ENCODE data around the gene CPE. TPM values are rescaled to one million over a fixed set of nuclear protein-coding genes. Genes with fewer than 3 reads are reported as not detected.

The CPE gene
- total and polyA plus RNA-seq, 2 experiments from 2014 or later = 53.9 to 77.9 TPM

DNA sequence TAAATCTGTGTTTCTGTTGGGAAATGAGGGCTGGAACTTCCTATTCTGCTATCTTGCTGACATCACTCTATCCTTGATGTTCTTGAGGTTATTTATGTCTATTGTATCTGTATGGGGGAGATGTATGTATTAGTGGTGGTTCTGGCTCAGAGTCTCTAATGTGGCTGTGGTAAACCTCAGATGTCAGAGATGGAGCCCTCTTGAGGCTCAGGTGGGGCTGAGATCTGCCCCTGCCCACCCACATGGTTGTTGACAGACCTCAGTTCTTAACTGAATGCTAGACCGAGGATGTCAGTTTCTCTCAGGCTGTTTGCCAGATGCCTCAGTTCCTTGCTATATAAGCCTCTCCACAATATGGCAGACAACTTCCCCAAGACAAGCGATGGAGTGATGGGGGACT, 3.3 kb upstream of the CPE start:
- no peaks in the 10 kb centered on the region for H3K79me2 ChIP-seq (ENCODE audit: insufficient read depth)
- H3K27me3 ChIP-seq (replicated peaks; ENCODE audit: insufficient read depth) = no peaks in the 10 kb centered on the region
- H3K4me3 ChIP-seq = no peak overlapping the region
- H3K27ac ChIP-seq = no peak overlapping the region
- WGBS, 2 experiments (ENCODE audit: low coverage in 1 of 2, low lambda C conversion rate in 2 of 2, missing lambda C conversion rate in 2 of 2) = 61 to 89% methylated on average over 2 of the region's 2 CpGs
- 0 out of 2 replicates have a peak, but pooled peaks cover 4% of the 10 kb centered on the region for H3K4me1 ChIP-seq (ENCODE audit: insufficient read depth)
- no peaks in the 10 kb centered on the region; the same call in 1 of the 2 replicates for H3F3A ChIP-seq (ENCODE audit: insufficient read depth)
- H3K4me2 ChIP-seq (ENCODE audit: unreplicated experiment) = no peak overlapping the region
- H4K20me1 ChIP-seq (ENCODE audit: insufficient read depth) = no peaks in the 10 kb centered on the region
- H3K36me3 ChIP-seq (ENCODE audit: low read depth) = no peaks in the 10 kb centered on the region
- in situ Hi-C loops (cut with MboI) = no loop called here
- DNase-seq = no peak
- TF ChIP-seq EZH2 (IDR thresholded peaks at IDR 0.05; ENCODE audit: insufficient read depth, poor library complexity, severe bottlenecking) = no peak
- TF ChIP-seq EZH2phosphoT487 (IDR thresholded peaks at IDR 0.05; ENCODE audit: insufficient read depth, low read depth) = no peak
- no peaks in the 10 kb centered on the region for H3K9me3 ChIP-seq (ENCODE audit: low read depth)
- H3K9me2 ChIP-seq (ENCODE audit: insufficient read depth) = no peaks in the 10 kb centered on the region
- no peak overlapping the region for H3K9ac ChIP-seq
- no peak overlapping the region for H2AFZ ChIP-seq

DNA sequence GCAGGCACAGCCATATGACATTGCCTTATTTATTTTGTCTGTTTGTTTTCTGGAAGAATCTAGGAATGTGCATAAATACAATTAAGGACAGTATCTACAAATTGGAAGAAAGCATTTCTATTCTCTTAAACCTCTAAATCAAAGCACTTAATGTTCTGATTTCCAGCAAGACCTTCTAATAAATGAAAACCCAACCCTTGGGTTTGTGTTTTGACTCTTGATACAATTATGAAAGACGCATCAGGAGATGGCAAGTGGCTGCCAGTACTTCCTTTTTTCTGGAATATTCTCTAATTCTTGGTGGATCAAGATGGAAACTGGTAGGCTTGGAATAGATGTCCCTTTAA, 437 bp upstream of the CPE start:
- in situ Hi-C loops (cut with MboI) = no loop called here
- Histone ChIP-seq H2AFZ (peak overlapping the region; percentile 97), H3K27me3 (replicated peaks; ENCODE audit: insufficient read depth) (no peaks in the 10 kb centered on the region), H3K9ac (peak overlapping the region; percentile 75), H3K36me3 (ENCODE audit: low read depth) (no peaks in the 10 kb centered on the region), H3K4me1 (ENCODE audit: insufficient read depth) (0 out of 2 replicates have a peak, but pooled peaks cover 4% of the 10 kb centered on the region), H3F3A (ENCODE audit: insufficient read depth) (no peaks in the 10 kb centered on the region; the same call in 1 of the 2 replicates), H3K9me2 (ENCODE audit: insufficient read depth) (no peaks in the 10 kb centered on the region), H3K79me2 (ENCODE audit: insufficient read depth) (no peaks in the 10 kb centered on the region), H3K4me3 (peak overlapping the region; percentile 87), H3K27ac (peak overlapping the region; percentile 47), H3K9me3 (ENCODE audit: low read depth) (no peaks in the 10 kb centered on the region), H3K4me2 (ENCODE audit: unreplicated experiment) (peak overlapping the region; percentile 84), H4K20me1 (ENCODE audit: insufficient read depth) (no peaks in the 10 kb centered on the region)
- 10 to 13% methylated on average over 1 of the region's 1 CpG for WGBS, 2 experiments (ENCODE audit: low coverage in 1 of 2, low lambda C conversion rate in 2 of 2, missing lambda C conversion rate in 2 of 2)
- no peak for TF ChIP-seq EZH2 (IDR thresholded peaks at IDR 0.05; ENCODE audit: insufficient read depth, poor library complexity, severe bottlenecking)
- TF ChIP-seq EZH2phosphoT487 (IDR thresholded peaks at IDR 0.05; ENCODE audit: insufficient read depth, low read depth) = no peak
- DNase-seq = no peak

DNA sequence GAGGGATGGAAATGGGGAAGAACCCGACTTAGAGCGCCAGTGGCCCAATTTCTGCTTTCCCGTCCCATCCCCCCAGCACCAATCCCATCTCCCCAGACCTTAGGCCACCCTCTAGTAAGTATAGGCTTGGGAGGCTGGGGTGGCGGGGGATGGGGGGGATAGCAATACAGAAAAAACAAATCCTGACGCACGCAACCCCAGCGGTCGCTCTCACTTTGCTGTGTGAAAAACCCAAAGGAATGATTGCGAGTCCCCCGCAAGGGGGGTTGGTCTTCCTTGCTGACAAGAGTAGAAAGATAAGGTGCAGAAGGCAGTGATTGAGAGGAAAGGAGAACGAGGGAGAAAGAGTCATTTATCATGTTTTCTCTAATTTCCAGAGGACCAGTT, 863 bp downstream of the CPE start:
- no peaks in the 10 kb centered on the region for H3K36me3 ChIP-seq (ENCODE audit: low read depth)
- H3K4me2 ChIP-seq (ENCODE audit: unreplicated experiment) = peak overlapping the region; percentile 84
- TF ChIP-seq EZH2phosphoT487 (IDR thresholded peaks at IDR 0.05; ENCODE audit: insufficient read depth, low read depth) (no peak), EZH2 (IDR thresholded peaks at IDR 0.05; ENCODE audit: insufficient read depth, poor library complexity, severe bottlenecking) (no peak)
- in situ Hi-C loops (cut with MboI) = no loop called here
- DNase-seq = peak; percentile 16
- no peaks in the 10 kb centered on the region for H3K27me3 ChIP-seq (replicated peaks; ENCODE audit: insufficient read depth)
- H4K20me1 ChIP-seq (ENCODE audit: insufficient read depth) = no peaks in the 10 kb centered on the region
- 0 out of 2 replicates have a peak, but pooled peaks cover 9% of the 10 kb centered on the region for H3K4me1 ChIP-seq (ENCODE audit: insufficient read depth)
- H3F3A ChIP-seq (ENCODE audit: insufficient read depth) = no peaks in the 10 kb centered on the region; the same call in 1 of the 2 replicates
- H3K9ac ChIP-seq = no peak overlapping the region
- H3K9me2 ChIP-seq (ENCODE audit: insufficient read depth) = no peaks in the 10 kb centered on the region
- H3K9me3 ChIP-seq (ENCODE audit: low read depth) = no peaks in the 10 kb centered on the region
- peak overlapping the region; percentile 87 for H3K4me3 ChIP-seq
- H3K27ac ChIP-seq = no peak overlapping the region
- H3K79me2 ChIP-seq (ENCODE audit: insufficient read depth) = no peaks in the 10 kb centered on the region
- 66 to 73% methylated on average over 5 to 11 of the region's 11 CpGs for WGBS, 2 experiments (ENCODE audit: low coverage in 1 of 2, low lambda C conversion rate in 2 of 2, missing lambda C conversion rate in 2 of 2)
- H2AFZ ChIP-seq = no peak overlapping the region

- H3K4me1 ChIP-seq (ENCODE audit: insufficient read depth) = 0 out of 2 replicates have a peak, but pooled peaks cover 9% of the 10 kb centered on the region
- no peaks in the 10 kb centered on the region for H3K36me3 ChIP-seq (ENCODE audit: low read depth)
- H3K9ac ChIP-seq = no peak overlapping the region
- H3K27me3 ChIP-seq (replicated peaks; ENCODE audit: insufficient read depth) = no peaks in the 10 kb centered on the region
- DNase-seq = no peak
- TF ChIP-seq EZH2phosphoT487 (IDR thresholded peaks at IDR 0.05; ENCODE audit: insufficient read depth, low read depth) = no peak
- no peak for TF ChIP-seq EZH2 (IDR thresholded peaks at IDR 0.05; ENCODE audit: insufficient read depth, poor library complexity, severe bottlenecking)
- no peak overlapping the region for H3K4me2 ChIP-seq (ENCODE audit: unreplicated experiment)
- 44 to 48% methylated on average over 1 of the region's 1 CpG for WGBS, 2 experiments (ENCODE audit: low coverage in 1 of 2, low lambda C conversion rate in 2 of 2, missing lambda C conversion rate in 2 of 2)
- no peak overlapping the region for H3K4me3 ChIP-seq
- H3K9me3 ChIP-seq (ENCODE audit: low read depth) = no peaks in the 10 kb centered on the region
- no peaks in the 10 kb centered on the region for H3K9me2 ChIP-seq (ENCODE audit: insufficient read depth)
- in situ Hi-C loops (cut with MboI) = no loop called here
- H3F3A ChIP-seq (ENCODE audit: insufficient read depth) = no peaks in the 10 kb centered on the region; the same call in 1 of the 2 replicates
- no peak overlapping the region for H3K27ac ChIP-seq
- no peak overlapping the region for H2AFZ ChIP-seq
- H3K79me2 ChIP-seq (ENCODE audit: insufficient read depth) = no peaks in the 10 kb centered on the region
- no peaks in the 10 kb centered on the region for H4K20me1 ChIP-seq (ENCODE audit: insufficient read depth)
Observed at GRCh38 chr4:165380805-165381204, 2.0 kb downstream of the CPE start.

Data from GM23248 (cell line).